Measurements from ENCODE around the gene GYG1.

GYG1 gene

GRCh38 chr3:149001727-149002126 is 10.4 kb downstream of the GYG1 start:
- no peak for TF ChIP-seq CTCF (conservative IDR thresholded peaks at IDR 0.05; ENCODE audit: low read depth, low read length)
- Histone ChIP-seq H3K4me3 (IDR thresholded peaks at IDR 0.05; ENCODE audit: insufficient read depth, low read depth, low read length) (peak overlapping the region; percentile 39), H3K9ac (no peak overlapping the region; the same call in 1 of the 2 replicates), H3K36me3 (ENCODE audit: insufficient read depth) (peaks cover 14% of the 10 kb centered on the region; the same call in 1 of the 2 replicates), H3K27ac (peak overlapping the region; percentile 93), H2AFZ (ENCODE audit: low read depth) (no peak overlapping the region), H3K79me2 (ENCODE audit: insufficient read depth, low read depth) (peaks cover 60% of the 10 kb centered on the region), H3K4me1 (ENCODE audit: low read depth, poor library complexity, severe bottlenecking) (peaks cover 100% of the 10 kb centered on the region), H4K20me1 (ENCODE audit: insufficient read depth) (no peaks in the 10 kb centered on the region), H3K27me3 (ENCODE audit: insufficient read depth, low read depth) (no peaks in the 10 kb centered on the region), H3K4me2 (peak overlapping the region; percentile 94)

GRCh38 chr3:149003653-149004305 is 12.4 kb downstream of the GYG1 start:
- peak overlapping the region; percentile 26 for H3K9ac ChIP-seq
- peaks cover 100% of the 10 kb centered on the region for H3K4me1 ChIP-seq (ENCODE audit: low read depth, poor library complexity, severe bottlenecking)
- peak overlapping the region; percentile 94 for H3K4me2 ChIP-seq
- no peak overlapping the region for H3K4me3 ChIP-seq (IDR thresholded peaks at IDR 0.05; ENCODE audit: insufficient read depth, low read depth, low read length)
- H2AFZ ChIP-seq (ENCODE audit: low read depth): no peak overlapping the region
- peaks cover 76% of the 10 kb centered on the region for H3K79me2 ChIP-seq (ENCODE audit: insufficient read depth, low read depth)
- H3K36me3 ChIP-seq (ENCODE audit: insufficient read depth): peaks cover 25% of the 10 kb centered on the region; the same call in 1 of the 2 replicates
- H4K20me1 ChIP-seq (ENCODE audit: insufficient read depth): no peaks in the 10 kb centered on the region
- TF ChIP-seq CTCF (conservative IDR thresholded peaks at IDR 0.05; ENCODE audit: low read depth, low read length): no peak
- no peaks in the 10 kb centered on the region for H3K27me3 ChIP-seq (ENCODE audit: insufficient read depth, low read depth)
- H3K27ac ChIP-seq: peak overlapping the region; percentile 93

GRCh38 chr3:149004622-149005021 is 13.3 kb downstream of the GYG1 start:
- 0 out of 2 replicates have a peak, but pooled peaks have one; percentile 28 for TF ChIP-seq CTCF (conservative IDR thresholded peaks at IDR 0.05; ENCODE audit: low read depth, low read length)
- Histone ChIP-seq H3K27ac (peak overlapping the region; percentile 93), H3K79me2 (ENCODE audit: insufficient read depth, low read depth) (peaks cover 77% of the 10 kb centered on the region), H3K4me2 (peak overlapping the region; percentile 94), H3K4me1 (ENCODE audit: low read depth, poor library complexity, severe bottlenecking) (peaks cover 100% of the 10 kb centered on the region), H3K9ac (peak overlapping the region; percentile 13; the same call in 1 of the 2 replicates), H3K36me3 (ENCODE audit: insufficient read depth) (peaks cover 30% of the 10 kb centered on the region; the same call in 1 of the 2 replicates), H4K20me1 (ENCODE audit: insufficient read depth) (no peaks in the 10 kb centered on the region), H3K27me3 (ENCODE audit: insufficient read depth, low read depth) (no peaks in the 10 kb centered on the region), H3K4me3 (IDR thresholded peaks at IDR 0.05; ENCODE audit: insufficient read depth, low read depth, low read length) (peak overlapping the region; percentile 7), H2AFZ (ENCODE audit: low read depth) (no peak overlapping the region)

- Histone ChIP-seq H3K9ac (no peak overlapping the region), H3K79me2 (ENCODE audit: insufficient read depth, low read depth) (peaks cover 81% of the 10 kb centered on the region), H2AFZ (ENCODE audit: low read depth) (no peak overlapping the region), H4K20me1 (ENCODE audit: insufficient read depth) (no peaks in the 10 kb centered on the region), H3K4me2 (peak overlapping the region; percentile 94; the same call in 1 of the 2 replicates), H3K27me3 (ENCODE audit: insufficient read depth, low read depth) (no peaks in the 10 kb centered on the region), H3K4me3 (IDR thresholded peaks at IDR 0.05; ENCODE audit: insufficient read depth, low read depth, low read length) (no peak overlapping the region), H3K36me3 (ENCODE audit: insufficient read depth) (peaks cover 32% of the 10 kb centered on the region; the same call in 1 of the 2 replicates), H3K27ac (peak overlapping the region; percentile 93; the same call in 1 of the 2 replicates), H3K4me1 (ENCODE audit: low read depth, poor library complexity, severe bottlenecking) (peaks cover 100% of the 10 kb centered on the region)
- no peak for TF ChIP-seq CTCF (conservative IDR thresholded peaks at IDR 0.05; ENCODE audit: low read depth, low read length)
Measured at GRCh38 chr3:149005416-149005815, 14.1 kb downstream of the GYG1 start.

Data from KMS-11 (cell line).